WTC11 (cell line): ENCODE data around the gene SRPRA. TPM values are rescaled to one million over a fixed set of nuclear protein-coding genes. Genes with fewer than 3 reads are reported as not detected.

ENCODE experiments used
- ATAC-seq: fragments of 200-7000 bp; cut with Tn5 transposase; 2 replicates; pipeline ENCODE4 v1.10.0; 2021; ENCODE audit warnings: mild to moderate bottlenecking, moderate library complexity
- CTCF ChIA-PET: fragments of 300-600 bp; sonication (Branson Sonifier 250); formaldehyde crosslinking; loops from one replicate; lab custom pipeline; 2021; ENCODE audit warnings: antibody characterized with exemption; lab: Charles Lee
- POLR2A ChIA-PET: fragments of 350-600 bp; sonication (Branson Sonifier 250); formaldehyde crosslinking; loops from one replicate; lab custom pipeline; 2021; ENCODE audit warnings: antibody characterized with exemption; lab: Charles Lee
- DNase-seq: peaks from one replicate; pipeline ENCODE4 v3.0.0; 2021; ENCODE audit warnings: low spot score
- H3K27ac Mint-ChIP-seq: 2 replicates; pipeline ENCODE4 v1.8.0; 2021; ENCODE audit warnings: mixed read lengths
- H3K27me3 Mint-ChIP-seq: 2 replicates; pipeline ENCODE4 v1.8.0; 2021; ENCODE audit warnings: low read depth, mild to moderate bottlenecking, moderate library complexity, mixed read lengths
- H3K36me3 Mint-ChIP-seq: 2 replicates; pipeline ENCODE4 v1.8.0; 2021; ENCODE audit warnings: mixed read lengths
- H3K4me1 Mint-ChIP-seq: 2 replicates; pipeline ENCODE4 v1.8.0; 2022; ENCODE audit warnings: mixed read lengths
- H3K4me3 Mint-ChIP-seq: 2 replicates; pipeline ENCODE4 v1.8.0; 2021; ENCODE audit warnings: mild to moderate bottlenecking, moderate library complexity, mixed read lengths
- H3K9me3 Mint-ChIP-seq: 2 replicates; pipeline ENCODE4 v1.8.0; 2021; ENCODE audit warnings: mixed read lengths
- AFF4 ChIP-seq: sonication (generic); formaldehyde crosslinking; IDR thresholded peaks from 2 replicates; pipeline ENCODE4 v1.8.1; 2023; ENCODE audit warnings: mild to moderate bottlenecking, missing genetic modification reagents, borderline replicate concordance
- CBFB ChIP-seq: sonication (generic); formaldehyde crosslinking; IDR thresholded peaks from 2 replicates; pipeline ENCODE4 v1.8.1; 2022; ENCODE audit warnings: mild to moderate bottlenecking, low read depth, missing genetic modification reagents
- E2F5 ChIP-seq: sonication (generic); formaldehyde crosslinking; IDR thresholded peaks from 2 replicates; pipeline ENCODE4 v1.8.1; 2022; ENCODE audit warnings: mild to moderate bottlenecking, moderate library complexity, missing genetic modification reagents
- ELF4 ChIP-seq: sonication (generic); formaldehyde crosslinking; IDR thresholded peaks from 2 replicates; pipeline ENCODE4 v1.8.1; 2022; ENCODE audit warnings: low read depth, mild to moderate bottlenecking, moderate library complexity, missing genetic modification reagents
- ETV6 ChIP-seq: sonication (generic); formaldehyde crosslinking; IDR thresholded peaks from 2 replicates; pipeline ENCODE4 v1.8.1; 2022; ENCODE audit warnings: mild to moderate bottlenecking, missing genetic modification reagents
- GRHL2 ChIP-seq: fragments of 250-450 bp; sonication (Bioruptor Pico); IDR thresholded peaks from 2 replicates; pipeline ENCODE4 v1.8.0; 2022; ENCODE audit warnings: mild to moderate bottlenecking, moderate library complexity; ENCODE audit not compliant: insufficient replicate concordance, severe bottlenecking
- GTF2I ChIP-seq: fragments of 250-450 bp; sonication (Bioruptor Pico); conservative IDR thresholded peaks from 2 replicates; pipeline ENCODE4 v1.4.0; 2021; ENCODE audit warnings: mild to moderate bottlenecking
- IRF1 ChIP-seq: sonication (generic); formaldehyde crosslinking; IDR thresholded peaks from 2 replicates; pipeline ENCODE4 v1.8.0; 2023; ENCODE audit warnings: missing genetic modification reagents
- JAZF1 ChIP-seq: fragments of 250-450 bp; sonication (Bioruptor Pico); IDR thresholded peaks from 2 replicates; pipeline ENCODE4 v1.9.0; 2021; ENCODE audit warnings: moderate library complexity, mild to moderate bottlenecking, inconsistent platforms
- MLX ChIP-seq: sonication (generic); formaldehyde crosslinking; IDR thresholded peaks from 2 replicates; pipeline ENCODE4 v1.8.1; 2023; ENCODE audit warnings: mild to moderate bottlenecking, missing genetic modification reagents, moderate library complexity
- MXD4 ChIP-seq: fragments of 250-450 bp; sonication (Bioruptor Pico); IDR thresholded peaks from 2 replicates; pipeline ENCODE4 v1.8.0; 2021; ENCODE audit warnings: mild to moderate bottlenecking, moderate library complexity, borderline replicate concordance
- NR2C2 ChIP-seq: sonication (generic); formaldehyde crosslinking; IDR thresholded peaks from 2 replicates; pipeline ENCODE4 v1.8.0; 2022; ENCODE audit warnings: mild to moderate bottlenecking, missing genetic modification reagents
- OVOL2 ChIP-seq: fragments of 250-450 bp; sonication (Bioruptor Pico); IDR thresholded peaks from 2 replicates; pipeline ENCODE4 v1.9.0; 2021; ENCODE audit warnings: mild to moderate bottlenecking, borderline replicate concordance
- PRDM15 ChIP-seq: sonication (generic); formaldehyde crosslinking; IDR thresholded peaks from 2 replicates; pipeline ENCODE4 v1.8.0; 2022; ENCODE audit warnings: missing genetic modification reagents
- RELA ChIP-seq: sonication (generic); formaldehyde crosslinking; IDR thresholded peaks from 2 replicates; pipeline ENCODE4 v1.8.1; 2022; ENCODE audit warnings: missing genetic modification reagents, mild to moderate bottlenecking, borderline replicate concordance
- TP53 ChIP-seq: sonication (generic); formaldehyde crosslinking; IDR thresholded peaks from 2 replicates; pipeline ENCODE4 v1.8.1; 2023; ENCODE audit warnings: mild to moderate bottlenecking, missing genetic modification reagents
- USF1 ChIP-seq: sonication (generic); formaldehyde crosslinking; IDR thresholded peaks from 2 replicates; pipeline ENCODE4 v1.8.0; 2022; ENCODE audit warnings: mild to moderate bottlenecking, missing genetic modification reagents
- ZMAT4 ChIP-seq: fragments of 250-450 bp; sonication (Bioruptor Pico); IDR thresholded peaks from 2 replicates; pipeline ENCODE4 v1.9.0; 2021; ENCODE audit warnings: mild to moderate bottlenecking
- ZNF121 ChIP-seq: sonication (generic); formaldehyde crosslinking; IDR thresholded peaks from 2 replicates; pipeline ENCODE4 v1.8.0; 2023; ENCODE audit warnings: missing genetic modification reagents
- ZNF396 ChIP-seq: fragments of 250-450 bp; sonication (Bioruptor Pico); IDR thresholded peaks from 2 replicates; pipeline ENCODE4 v1.8.0; 2021; ENCODE audit warnings: mild to moderate bottlenecking, moderate library complexity, borderline replicate concordance
- total RNA-seq: library from RNA; stranded (reverse); gene quantifications from 3 replicates; pipeline ENCODE4 v1.2.3, GENCODE V29; 2021

Gene SRPRA
- total RNA-seq, 1 experiment from 2014 or later, result 64.7 TPM

GRCh38 chr11:126216526-126217305 lies 52.0 kb downstream of the SRPRA start (continued):
- no peak for TF ChIP-seq AFF4 (CRISPR knock-in tag)
- no peak for TF ChIP-seq USF1 (CRISPR knock-in tag)
- TF ChIP-seq GRHL2 (CRISPR knock-in tag), result no peak
- TF ChIP-seq, all 79 proteins: peak for 0

GRCh38 chr11:126214841-126215240 lies 53.9 kb downstream of the SRPRA start:
- no peak for ATAC-seq
- no peak overlapping the region for H3K27ac Mint-ChIP-seq
- H3K4me1 Mint-ChIP-seq, result peaks cover 16% of the 10 kb centered on the region
- peaks cover 4% of the 10 kb centered on the region; the same call in 1 of the 2 replicates for H3K36me3 Mint-ChIP-seq
- CTCF ChIA-PET, result no interaction called here
- no peaks in the 10 kb centered on the region for H3K9me3 Mint-ChIP-seq
- POLR2A ChIA-PET, result no interaction called here
- H3K27me3 Mint-ChIP-seq, result no peaks in the 10 kb centered on the region
- TF ChIP-seq ELF4 (CRISPR knock-in tag) (no peak), ZMAT4 (CRISPR knock-in tag) (no peak), MXD4 (no peak), E2F5 (CRISPR knock-in tag) (no peak), ZNF121 (CRISPR knock-in tag) (no peak), ETV6 (CRISPR knock-in tag) (no peak), CBFB (CRISPR knock-in tag) (no peak), GTF2I (CRISPR knock-in tag) (no peak), JAZF1 (no peak), ZNF396 (CRISPR knock-in tag) (no peak), RELA (CRISPR knock-in tag) (no peak)
- no peak overlapping the region for H3K4me3 Mint-ChIP-seq
- DNase-seq, result no peak

GRCh38 chr11:126214441-126214840 lies 54.3 kb downstream of the SRPRA start:
- DNase-seq (no peak), ATAC-seq (no peak)
- Mint-ChIP-seq H3K4me1 (peaks cover 16% of the 10 kb centered on the region), H3K9me3 (no peaks in the 10 kb centered on the region), H3K27ac (no peak overlapping the region), H3K27me3 (no peaks in the 10 kb centered on the region), H3K36me3 (peaks cover 7% of the 10 kb centered on the region), H3K4me3 (no peak overlapping the region)
- ChIA-PET CTCF (interaction anchor here (0.7 kb wide), 1 partner anchor 327 kb away, joined by 4 read pairs; no protein-coding TSS in a partner anchor), POLR2A (no interaction called here)
- TF ChIP-seq TP53 (no peak), IRF1 (no peak), OVOL2 (CRISPR knock-in tag) (no peak), NR2C2 (no peak), PRDM15 (no peak), MLX (CRISPR knock-in tag) (no peak)
